NCI-H2196 (cell line): ENCODE data around the gene CNTF.

Experiments used
- DNase-seq: peaks from one replicate; lab custom pipeline; 2025; ENCODE audit not compliant: unreplicated experiment; lab: John Stamatoyannopoulos, UW

Gene CNTF

DNA sequence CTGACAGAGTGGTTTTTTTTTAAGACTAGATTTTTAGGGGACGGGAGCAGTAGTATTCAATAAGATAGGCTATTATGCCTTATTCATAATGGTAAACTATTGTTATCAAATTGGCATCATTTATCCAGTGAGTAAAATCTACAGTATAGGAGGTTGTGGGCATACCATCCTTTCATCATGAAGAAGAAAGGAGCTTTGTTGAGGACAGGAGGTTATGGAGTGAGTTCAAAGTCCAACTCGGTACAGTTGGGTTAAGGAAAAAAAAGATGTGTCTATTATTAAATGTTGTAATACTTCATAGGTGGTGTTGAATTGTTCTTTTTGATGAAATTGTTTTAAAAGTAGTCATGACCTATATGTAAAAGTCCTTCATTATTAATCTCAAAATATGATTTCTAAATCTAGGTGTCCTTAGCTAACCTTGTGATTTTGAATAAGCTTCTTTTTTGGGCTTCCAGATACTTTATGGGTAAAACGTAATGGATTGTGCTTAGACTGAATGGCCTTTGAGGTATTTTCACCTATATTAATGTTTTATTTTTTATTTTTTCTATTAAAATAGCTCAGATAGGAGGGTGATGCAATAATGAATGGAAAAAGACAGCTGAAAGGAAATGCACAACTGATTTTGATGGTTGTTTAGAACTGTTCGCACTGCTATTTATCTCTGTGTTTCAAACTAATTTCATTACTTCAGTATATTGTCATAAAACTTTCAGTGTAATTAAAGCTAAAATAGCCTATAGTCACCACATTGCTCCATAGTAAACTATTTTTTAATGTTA, 15.3 kb upstream of the CNTF start:
- no peak for DNase-seq

DNA sequence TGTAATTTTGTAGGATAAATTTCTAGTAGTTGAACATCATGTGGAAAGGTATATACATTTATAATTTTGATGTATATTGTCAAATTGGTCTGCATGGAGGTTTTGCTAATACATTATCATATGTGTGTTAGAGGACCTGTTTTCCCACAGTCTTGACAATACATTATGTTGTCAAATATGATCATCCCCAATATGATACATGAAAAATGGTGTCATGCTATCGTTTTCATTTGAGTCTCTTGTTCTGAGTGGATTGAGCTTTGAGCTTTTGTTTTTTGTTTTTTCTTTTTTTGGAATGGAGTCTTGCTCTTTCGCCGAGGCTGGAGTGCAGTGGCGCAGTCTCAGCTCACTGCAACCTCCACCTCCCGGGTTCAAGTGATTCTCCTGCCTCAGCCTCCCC, 14.1 kb upstream of the CNTF start:
- DNase-seq = no peak

DNA sequence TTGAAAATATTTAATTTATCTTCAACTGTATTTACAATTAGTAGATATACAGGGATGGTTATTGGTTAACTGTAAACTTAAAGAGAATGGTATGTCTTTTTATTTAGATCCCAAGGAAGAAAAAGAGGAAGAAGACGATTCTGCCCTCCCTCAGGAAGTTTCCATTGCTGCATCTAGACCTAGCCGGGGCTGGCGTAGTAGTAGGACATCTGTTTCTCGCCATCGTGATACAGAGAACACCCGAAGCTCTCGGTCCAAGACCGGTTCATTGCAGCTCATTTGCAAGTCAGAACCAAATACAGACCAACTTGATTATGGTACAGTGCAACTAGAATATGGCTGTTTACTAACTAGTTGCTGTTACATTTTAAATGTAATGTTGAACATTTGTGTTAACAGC, 12.7 kb upstream of the CNTF start:
- no peak for DNase-seq

DNA sequence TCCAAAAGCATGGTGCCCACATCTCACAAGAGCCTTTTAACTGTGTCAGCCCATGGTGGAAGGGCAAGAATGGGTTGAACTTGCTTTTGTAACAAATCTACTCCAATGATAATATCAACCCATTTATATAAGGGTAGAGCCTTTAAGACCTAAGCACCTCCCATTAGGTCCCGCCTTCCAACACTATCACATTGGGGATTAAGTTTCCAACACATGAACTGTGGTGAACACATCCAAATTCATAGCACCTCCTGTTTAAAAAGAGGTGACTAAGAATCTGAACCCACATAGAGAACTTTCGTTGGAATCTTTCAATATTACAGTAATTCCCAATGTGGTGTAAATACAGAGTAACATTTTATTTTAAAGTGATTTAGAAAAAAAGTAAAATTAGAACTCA, 9.2 kb upstream of the CNTF start:
- no peak for DNase-seq

DNA sequence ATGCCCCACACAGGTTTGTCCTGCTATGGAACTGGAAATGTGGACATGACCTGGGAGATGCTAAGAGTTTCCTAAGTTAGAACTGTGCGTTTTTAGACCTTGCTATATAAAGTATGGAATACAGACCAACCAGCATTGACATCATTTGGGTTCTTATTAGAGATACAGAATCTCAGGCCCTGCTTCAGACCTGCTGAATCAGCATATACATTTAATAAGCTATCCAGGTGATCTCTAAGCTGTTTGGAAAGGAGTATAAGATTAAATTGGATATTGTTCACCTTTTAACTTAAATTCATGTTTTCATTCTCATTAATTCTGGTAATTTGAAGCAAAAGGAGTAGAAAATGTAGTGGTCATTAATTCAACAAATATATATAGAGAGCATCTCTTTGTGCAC, 6.9 kb upstream of the CNTF start:
- no peak for DNase-seq

DNA sequence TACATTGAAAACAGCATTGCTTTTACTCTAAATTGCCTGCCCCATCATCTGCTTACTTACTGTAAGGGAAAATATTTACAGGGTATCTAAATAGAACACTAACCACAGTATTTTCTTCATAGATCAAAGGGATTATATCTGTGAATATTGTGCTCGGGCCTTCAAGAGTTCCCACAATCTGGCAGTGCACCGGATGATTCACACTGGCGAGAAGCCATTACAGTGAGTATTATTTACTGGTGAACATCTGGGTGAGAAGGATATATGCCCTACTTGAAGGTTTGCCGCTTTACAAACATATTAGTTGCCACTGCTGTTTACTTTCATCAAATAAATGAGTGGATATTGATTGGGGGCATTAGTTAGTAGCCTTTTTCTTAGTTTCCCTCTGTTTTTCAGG, 5.9 kb upstream of the CNTF start:
- peak; percentile 24 for DNase-seq

DNA sequence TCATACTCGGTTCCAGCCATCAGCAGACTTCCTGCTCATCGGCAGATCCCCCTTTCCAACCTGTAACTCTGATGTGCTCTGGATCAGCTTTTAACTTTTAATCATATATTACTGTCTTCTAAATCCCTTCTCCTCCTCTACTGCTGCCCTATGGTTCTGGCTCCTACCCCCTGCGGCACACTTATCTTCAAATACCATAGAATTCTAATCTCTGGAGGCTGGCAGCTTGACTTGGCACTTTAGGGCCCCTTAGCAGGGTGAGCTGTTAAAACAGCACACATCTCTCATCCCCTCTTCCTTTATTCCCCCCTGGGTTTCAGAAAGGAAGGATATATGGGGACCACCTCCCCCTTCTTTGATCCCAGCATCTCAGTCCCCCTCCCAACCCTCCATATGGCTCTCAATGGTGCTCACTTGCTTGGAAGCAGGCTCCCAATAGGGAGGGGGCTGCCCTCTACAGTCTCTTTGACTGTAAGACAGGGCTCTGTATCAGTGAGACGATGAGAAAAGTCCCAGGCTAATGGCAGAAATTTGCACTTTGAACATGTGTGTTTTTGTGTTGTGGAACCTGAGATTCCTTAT, 4.4 kb upstream of the CNTF start:
- no peak for DNase-seq

DNA sequence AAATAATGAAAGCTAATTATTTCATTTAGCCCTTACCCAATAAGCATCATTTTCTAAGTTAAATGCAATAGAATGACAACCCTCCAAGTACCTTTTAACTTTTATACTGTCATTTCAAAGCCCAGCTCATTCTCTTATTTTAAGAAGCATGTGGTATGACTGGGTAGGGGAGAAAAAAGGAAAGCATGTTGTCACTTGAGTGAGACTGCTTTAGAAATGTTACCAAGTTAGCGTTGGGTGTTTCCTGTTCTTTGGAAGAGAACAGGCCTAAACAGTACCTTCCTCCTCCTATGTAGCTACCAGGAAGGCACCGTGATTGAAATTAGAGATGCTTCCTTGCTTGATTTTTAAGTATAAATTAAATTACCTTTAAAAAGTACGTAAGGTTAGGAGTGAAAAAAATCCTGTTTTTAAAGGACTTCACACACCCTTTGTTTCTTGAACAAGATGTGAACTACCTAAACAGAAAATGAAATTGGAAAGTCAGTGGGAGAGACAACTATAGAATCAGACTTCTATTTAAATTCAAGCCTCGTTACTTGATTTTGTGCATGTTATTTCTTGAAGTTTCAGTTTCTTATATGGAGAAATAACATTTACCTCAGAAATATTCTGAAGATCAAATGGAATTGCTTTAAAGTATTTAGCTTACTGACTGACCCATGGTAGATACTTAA, 741 bp upstream of the CNTF start:
- no peak for DNase-seq

DNA sequence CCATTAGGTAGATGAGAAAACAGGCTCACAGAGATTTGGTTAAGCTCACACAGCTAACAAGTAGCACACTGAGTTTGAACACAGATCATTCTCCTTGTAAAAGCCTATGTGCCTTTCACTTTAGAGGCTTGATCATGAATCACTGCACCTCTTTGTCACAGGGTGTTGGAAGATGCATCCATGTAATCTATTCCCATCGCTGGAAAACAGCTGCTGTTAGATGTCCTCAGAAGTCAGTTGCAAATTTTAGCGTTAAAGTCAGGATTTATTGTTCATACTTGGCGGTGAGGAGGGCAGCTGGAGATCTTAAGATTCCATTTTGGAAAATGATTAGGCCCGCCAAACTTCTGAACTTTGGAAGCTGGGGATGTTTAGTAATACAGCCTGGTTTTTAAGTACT, 2.6 kb downstream of the CNTF start:
- DNase-seq = no peak

DNA sequence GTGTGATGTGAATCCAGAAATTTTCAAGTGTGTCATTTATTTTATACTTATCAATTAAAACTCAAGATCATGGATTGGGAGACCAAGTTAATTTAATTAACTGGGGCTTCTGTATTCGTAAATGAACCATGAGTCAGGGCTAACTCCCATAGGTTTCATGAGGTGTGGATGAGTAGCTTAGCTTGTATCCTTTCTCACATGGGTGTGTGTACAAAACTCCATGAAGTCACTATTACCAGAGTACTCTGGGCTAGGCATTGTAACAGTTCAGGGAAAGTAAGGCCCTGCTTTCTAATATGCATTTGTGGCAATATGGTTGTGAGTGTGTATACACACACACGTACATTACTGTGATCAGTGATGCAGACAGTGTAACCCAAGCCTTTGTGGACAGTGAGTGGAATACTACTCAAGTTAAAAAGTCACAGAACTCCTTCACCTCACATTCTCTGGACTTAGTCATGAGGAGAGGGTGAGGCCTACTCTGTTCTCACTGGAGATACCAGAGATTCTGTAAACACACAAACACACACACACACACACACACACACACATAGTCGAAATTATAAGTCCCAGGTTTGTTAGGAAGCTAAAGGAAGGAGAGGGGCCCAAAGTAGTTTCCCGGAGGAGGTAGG, 3.5 kb downstream of the CNTF start:
- DNase-seq = no peak

DNA sequence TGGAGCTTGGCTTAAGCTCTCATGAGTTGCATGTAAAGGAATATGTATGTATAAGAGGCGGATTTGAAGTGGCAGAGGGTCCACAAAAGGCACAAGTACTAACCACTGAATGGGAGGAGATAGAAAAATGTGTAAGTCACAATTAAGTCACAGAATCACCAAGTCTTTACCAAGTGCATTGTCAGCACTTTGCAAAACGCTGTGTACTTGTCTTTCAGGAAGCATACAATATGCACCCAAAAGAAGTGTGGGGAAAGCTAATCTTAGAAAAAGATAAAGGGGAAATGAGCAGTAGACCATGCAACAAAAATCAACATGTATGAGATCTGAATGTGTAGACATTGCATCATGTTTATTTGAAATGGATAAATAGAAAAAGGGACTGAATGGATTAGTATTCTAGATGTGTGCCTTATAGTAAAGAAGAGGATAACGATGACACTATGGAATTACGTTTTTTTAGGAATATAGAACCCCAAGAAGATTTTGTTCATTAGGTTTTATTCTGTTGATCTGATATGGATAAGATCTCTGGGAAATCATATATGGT, 4.5 kb downstream of the CNTF start:
- no peak for DNase-seq

DNA sequence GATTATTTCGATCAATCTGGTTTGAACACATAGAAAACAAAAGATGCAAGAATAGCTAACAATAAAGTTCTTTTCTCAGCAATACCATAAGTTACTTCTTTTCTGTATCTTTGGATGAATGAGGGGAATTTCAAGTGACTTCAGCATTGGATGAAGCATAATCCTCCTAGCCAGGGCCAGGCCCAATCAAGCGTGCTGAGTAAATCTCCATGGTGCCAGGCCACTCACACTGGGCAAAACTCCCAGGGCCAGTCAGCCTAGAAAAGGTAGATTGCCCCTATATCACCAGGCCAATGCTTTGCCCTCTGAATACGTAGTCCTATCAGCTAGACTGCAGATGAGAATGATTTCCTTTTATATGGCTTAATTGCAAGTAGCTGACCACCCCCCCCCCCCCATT, 6.0 kb downstream of the CNTF start:
- DNase-seq = no peak

DNA sequence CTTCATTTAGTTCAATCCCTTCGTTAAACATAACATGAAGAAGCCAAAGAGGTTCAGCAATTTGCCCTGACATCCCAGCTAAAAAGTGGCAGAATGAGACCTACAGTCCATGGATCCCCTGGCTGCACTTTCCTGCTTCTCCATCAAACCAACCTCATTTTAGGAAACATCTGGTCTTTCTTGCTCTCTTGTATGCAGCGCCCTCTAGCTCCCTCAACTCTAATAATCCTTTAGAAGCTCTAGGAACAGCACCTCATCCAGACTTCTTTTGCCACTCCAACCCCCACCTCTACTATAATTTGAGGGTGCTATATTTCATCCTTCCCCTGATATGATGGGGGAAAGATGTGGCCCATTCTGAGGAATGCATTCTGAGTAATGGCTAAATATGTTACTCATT, 7.4 kb downstream of the CNTF start:
- peak; percentile 37 for DNase-seq

DNA sequence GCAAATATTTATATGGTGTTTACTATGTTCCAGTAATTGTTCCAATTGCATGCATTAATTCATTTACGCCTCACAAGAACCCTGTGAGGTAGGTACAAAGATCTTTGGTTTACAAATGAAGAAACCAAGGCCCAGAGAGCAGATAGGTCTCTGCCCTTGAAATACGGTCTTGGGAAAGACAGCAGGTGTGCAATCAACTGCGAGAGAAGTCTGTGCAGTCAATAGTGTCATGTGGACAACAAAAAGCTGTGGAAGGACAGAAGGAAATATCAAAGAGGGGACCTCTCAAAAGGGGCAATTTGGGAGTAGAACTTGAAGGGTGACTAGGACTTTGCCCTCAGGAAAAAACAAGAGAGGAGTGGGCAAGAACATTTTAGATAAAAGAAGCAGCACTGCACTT, 8.9 kb downstream of the CNTF start:
- no peak for DNase-seq

DNA sequence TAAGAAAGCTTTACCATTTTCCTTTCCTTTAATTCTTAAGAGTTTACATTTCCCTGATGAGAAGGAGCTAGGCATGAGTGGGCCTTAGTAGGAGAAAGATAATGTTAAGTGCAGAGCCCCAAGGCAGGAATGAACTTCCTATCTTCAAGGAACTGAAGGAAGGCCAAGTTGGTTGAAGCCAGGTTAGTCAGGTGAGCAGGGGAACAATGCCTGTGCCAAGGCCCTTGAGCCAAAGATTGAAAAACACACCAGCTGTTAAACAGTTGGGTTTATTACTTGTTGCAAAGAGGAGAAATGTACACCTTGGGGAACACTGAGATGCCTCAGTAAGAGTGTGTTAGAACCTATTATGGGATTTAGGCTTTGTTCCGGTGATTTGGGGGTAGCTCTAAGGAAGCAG, 10.0 kb downstream of the CNTF start:
- DNase-seq = no peak

DNA sequence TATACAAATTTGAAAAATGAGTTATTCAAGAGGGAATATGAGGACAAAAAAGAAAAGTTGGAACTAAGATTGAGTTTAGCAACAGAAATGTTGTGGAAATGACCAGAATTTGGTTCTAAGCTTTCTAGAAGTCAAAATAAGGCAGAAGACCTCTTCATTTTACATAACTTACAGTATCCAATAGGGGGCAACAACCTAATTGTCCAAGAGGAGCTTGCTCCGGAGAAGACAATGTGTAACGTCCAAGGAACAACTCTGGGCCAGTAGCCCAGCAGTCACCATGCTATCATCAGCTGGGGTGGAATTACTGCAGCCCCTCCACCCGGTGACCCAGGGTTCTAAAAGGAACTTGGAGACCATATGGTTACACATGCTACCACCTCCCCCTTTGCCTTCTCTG, 14.1 kb downstream of the CNTF start:
- no peak for DNase-seq

DNA sequence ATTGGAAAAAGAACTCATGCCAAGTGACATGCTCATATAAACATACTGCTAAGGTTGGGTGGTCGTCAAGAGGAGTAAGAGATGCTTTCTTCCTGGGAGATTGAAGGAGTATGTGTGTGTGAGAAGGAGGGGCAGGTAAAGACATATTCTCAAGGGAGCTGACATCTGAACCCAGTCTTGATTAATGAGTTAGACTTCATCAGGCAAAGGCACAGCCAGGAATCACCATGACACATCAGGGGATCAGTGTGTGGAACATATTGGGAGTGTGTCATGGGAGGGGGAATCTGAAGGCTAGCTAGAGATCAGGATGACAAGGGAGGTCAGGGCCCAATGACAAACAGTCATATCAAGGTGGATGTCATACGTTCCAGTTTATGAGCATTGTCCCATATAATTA, 14.9 kb downstream of the CNTF start:
- no peak for DNase-seq

DNA sequence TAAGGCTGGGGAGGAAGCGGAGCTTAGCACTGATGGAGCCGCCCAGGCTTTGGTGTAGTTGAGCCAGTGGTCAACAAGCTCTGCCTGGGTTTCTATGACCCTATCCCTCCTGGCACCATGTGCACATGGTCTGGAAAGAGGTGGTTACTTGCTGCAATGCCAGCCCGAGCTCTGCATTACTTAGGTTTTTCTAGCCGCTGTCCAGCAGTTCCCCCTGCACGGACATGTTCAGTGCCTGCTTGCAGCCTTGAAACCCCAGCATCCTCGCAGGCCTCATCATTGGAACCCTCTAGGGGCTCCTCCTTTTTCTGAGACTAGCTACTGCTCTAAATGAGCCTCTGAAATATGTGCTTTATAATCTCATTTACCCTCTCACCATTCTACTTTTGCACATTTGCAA, 16.6 kb downstream of the CNTF start:
- DNase-seq = no peak

DNA sequence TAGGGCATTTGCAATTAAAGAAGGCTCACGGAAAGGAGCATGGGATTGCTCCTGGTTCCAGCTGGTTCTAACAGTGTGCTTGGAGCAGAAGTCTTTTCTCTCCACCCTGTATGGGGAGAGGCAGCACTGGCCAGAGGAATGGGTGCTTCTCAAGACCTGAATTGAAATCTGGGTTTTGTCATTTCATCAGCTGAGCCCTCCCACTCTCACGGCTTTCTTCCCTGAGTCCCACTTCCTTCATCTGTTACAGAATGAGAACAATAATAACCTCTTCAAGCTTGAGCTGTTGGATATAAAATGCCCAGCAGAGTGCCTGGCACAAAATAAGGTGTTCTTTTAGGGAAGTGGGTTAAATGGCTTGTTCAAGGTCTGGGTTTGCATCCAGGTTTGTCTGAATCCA, 17.2 kb downstream of the CNTF start:
- no peak for DNase-seq

DNA sequence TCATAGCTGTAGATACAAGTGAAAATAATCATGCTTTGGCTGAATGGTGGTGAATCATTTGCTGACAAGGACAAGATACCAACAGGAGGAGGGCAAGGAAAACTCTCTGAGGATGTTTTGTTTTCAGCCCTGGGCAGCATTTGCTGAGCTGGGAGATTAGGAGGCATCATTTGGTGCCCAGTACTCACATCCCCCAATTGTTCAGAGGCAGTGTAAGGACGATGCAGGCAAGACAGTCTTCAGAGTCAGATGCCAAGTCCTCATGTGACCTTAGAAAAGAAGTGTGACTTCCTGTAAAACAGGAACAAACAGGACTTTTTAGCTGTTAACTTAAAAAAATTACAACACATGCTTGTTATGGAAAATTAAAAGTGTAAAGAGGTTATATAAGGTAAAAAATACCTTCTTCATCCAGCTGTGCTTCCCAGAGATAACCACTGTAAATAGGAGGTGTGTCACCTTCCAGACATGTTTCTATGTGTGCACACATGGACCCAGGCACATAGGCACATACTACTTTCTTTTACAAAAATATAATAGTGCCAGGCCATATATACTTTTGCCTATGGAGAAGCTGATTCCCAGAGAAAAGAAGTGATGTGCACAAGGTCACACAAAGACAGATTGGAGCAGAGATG, 18.0 kb downstream of the CNTF start:
- DNase-seq = no peak

DNA sequence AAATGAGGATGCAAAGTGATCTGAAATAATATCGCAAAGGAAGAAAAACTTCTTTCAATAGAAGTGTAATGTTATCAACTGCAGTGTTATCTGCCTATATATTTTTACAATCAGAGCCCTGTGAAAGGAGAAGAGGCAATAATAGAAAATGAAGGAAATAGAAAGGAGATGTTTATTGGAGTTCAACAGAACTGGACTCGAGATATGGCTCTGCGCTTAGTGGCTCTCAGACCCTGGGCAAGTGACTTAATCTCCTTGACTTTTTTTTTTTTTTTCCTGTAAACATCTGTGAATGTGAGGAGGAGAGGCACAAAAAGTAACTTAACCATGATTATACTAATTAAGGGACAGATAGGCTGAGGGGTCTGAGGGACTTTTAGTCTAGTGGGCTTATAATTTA, 18.9 kb downstream of the CNTF start:
- DNase-seq = no peak
